Ascending aorta (tissue), 2 donors: ENCODE results near the gene BAIAP2L1. TPM values are rescaled to one million over a fixed set of nuclear protein-coding genes. Genes with fewer than 3 reads are reported as not detected.
A peak's percentile ranks its signal among the peaks of the same experiment; 100 is the strongest.

Experiments used
- DNase-seq, 2 donors: peaks; one replicate each; pipeline ENCODE4 v3.0.0-alpha.2; 2019; ENCODE audit warnings: low spot score in 2 of 2
- H3K27ac ChIP-seq, 2 donors: fragments of 200-600 bp; sonication (generic); one replicate each; pipeline ENCODE4 v1.5.1; 2016 to 2017; ENCODE audit warnings: mild to moderate bottlenecking in 1 of 2
- H3K27me3 ChIP-seq: fragments of 200-600 bp; sonication (generic); one replicate; pipeline ENCODE4 v1.5.1; 2017
- H3K36me3 ChIP-seq, 2 donors: fragments of 200-600 bp; sonication (generic); one replicate each; pipeline ENCODE4 v1.5.1; 2016
- H3K4me1 ChIP-seq, 2 donors: fragments of 200-600 bp; sonication (generic); one replicate each; pipeline ENCODE4 v1.5.1; 2016 to 2017; ENCODE audit warnings: mild to moderate bottlenecking in 1 of 2
- H3K4me3 ChIP-seq, 2 donors: fragments of 200-600 bp; sonication (generic); one replicate each; pipeline ENCODE4 v1.5.1; 2016 to 2017; ENCODE audit warnings: mild to moderate bottlenecking in 1 of 2
- H3K9me3 ChIP-seq, 2 donors: fragments of 200-600 bp; sonication (generic); one replicate each; pipeline ENCODE4 v1.5.1; 2016
- intact Hi-C: fragments of 100-400 bp; cut with DNase I; formaldehyde crosslinking; loops from one replicate; pipeline ENCODE4 v1.15.1; 2023
- total RNA-seq: library from RNA; depleted of rRNA; stranded (reverse); fragments of >200 nt; gene quantifications from one replicate; pipeline ENCODE4 v1.1.0, GENCODE V29; 2016
- TF ChIP-seq, protein P1 (sequence below), 3 experiments: fragments of 200-600 bp in 2 of 3; fragments of 450-650 bp in 1 of 3; sonication (generic) in 2 of 3; IDR thresholded peaks; one replicate each; pipeline ENCODE4 v1.5.1; 2016 to 2019; ENCODE audit warnings: antibody characterized with exemption in 3 of 3, mild to moderate bottlenecking in 1 of 3, moderate library complexity in 1 of 3

BAIAP2L1 gene
- total RNA-seq, 1 donor from 2014 or later, result 2.8 TPM

DNA sequence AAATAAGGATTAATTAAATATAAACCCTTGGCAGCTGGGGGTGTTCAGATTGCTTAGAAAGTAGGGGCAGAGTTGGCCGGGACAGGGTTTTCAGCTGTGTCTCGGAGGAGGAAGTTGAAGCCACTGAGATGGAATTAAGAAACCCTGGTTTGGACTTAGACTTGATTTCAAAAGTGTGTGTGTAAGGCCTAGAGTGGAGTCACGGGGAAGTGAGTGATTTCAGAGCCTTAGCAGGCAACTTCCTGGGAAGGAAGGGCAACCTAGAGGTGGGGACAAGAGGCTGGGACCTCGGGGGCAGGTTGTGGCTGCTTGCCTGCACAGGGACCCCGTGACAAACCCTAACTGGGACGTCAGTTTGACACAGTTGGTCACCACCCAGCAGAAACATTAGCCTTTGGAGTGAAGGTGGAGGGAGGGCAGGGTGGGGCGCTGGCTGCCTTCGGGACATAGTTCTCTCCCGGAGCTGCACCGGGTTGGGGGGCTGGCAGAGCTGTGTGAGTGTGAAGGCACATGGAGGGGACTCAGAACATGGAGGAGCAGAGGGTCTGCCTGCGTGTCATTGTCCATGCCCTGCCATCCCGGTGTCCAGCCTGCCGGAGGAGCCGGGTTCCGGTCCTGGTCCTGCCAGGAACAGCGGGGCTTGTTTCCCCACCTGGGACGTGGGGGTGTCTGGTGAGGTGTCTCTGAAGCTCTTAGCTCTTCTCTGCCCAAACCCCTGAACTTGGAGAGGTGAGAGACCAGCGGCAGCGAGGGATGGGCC lies 117.6 kb downstream of the BAIAP2L1 start:
- H3K4me1 ChIP-seq, result peaks cover 34 to 50% of the 10 kb centered on the region in 2 donors
- peaks cover 6 to 11% of the 10 kb centered on the region in 2 donors for H3K36me3 ChIP-seq
- H3K27me3 ChIP-seq, result no peaks in the 10 kb centered on the region
- H3K4me3 ChIP-seq, result peak overlapping the region; percentile 93 to 100
- peak overlapping the region; percentile 99 for H3K27ac ChIP-seq
- peak; percentile 38 to 76 for DNase-seq
- H3K9me3 ChIP-seq, result no peaks in the 10 kb centered on the region
- TF ChIP-seq, protein P1, sequence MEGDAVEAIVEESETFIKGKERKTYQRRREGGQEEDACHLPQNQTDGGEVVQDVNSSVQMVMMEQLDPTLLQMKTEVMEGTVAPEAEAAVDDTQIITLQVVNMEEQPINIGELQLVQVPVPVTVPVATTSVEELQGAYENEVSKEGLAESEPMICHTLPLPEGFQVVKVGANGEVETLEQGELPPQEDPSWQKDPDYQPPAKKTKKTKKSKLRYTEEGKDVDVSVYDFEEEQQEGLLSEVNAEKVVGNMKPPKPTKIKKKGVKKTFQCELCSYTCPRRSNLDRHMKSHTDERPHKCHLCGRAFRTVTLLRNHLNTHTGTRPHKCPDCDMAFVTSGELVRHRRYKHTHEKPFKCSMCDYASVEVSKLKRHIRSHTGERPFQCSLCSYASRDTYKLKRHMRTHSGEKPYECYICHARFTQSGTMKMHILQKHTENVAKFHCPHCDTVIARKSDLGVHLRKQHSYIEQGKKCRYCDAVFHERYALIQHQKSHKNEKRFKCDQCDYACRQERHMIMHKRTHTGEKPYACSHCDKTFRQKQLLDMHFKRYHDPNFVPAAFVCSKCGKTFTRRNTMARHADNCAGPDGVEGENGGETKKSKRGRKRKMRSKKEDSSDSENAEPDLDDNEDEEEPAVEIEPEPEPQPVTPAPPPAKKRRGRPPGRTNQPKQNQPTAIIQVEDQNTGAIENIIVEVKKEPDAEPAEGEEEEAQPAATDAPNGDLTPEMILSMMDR (IDR thresholded peaks at IDR 0.05), result no peak
- intact Hi-C loops, result loop anchor here (5.0 to 10.0 kb wide), 4 partner anchors 334 to 1221 kb away; partner anchors contain the start of genes NPTX2, TRRAP, ZKSCAN5 and ZNF394

DNA sequence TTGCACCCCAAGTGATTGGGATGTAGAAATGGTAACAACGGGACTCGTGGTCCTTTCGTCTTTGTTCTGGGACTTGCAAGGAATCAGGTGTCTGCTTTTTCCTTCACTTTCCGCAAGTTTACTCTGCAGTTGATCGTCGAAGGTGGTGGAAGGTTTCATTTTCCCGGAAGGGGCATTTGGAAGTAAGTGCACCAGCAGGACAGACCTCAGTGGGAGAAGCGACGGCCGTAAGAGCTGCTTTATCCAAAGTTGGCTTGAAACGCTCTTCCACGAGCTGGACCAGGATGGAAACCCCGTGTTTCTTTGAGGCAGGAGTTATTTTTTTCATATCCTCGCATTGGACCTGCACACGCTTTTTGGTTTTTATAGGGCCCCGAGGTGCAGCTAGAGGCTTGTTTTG lies 118.2 kb downstream of the BAIAP2L1 start:
- Histone ChIP-seq H3K4me1 (peaks cover 29 to 45% of the 10 kb centered on the region in 2 donors), H3K27ac (peak overlapping the region; percentile 99), H3K36me3 (peaks cover 1 to 7% of the 10 kb centered on the region in 2 donors), H3K27me3 (no peaks in the 10 kb centered on the region), H3K4me3 (peak overlapping the region; percentile 93 to 100), H3K9me3 (no peaks in the 10 kb centered on the region)
- intact Hi-C loops, result loop anchor here (5.0 to 10.0 kb wide), 4 partner anchors 335 to 1222 kb away; partner anchors contain the start of genes NPTX2, TRRAP, ZKSCAN5 and ZNF394
- no peak for DNase-seq
- TF ChIP-seq, protein P1 (IDR thresholded peaks at IDR 0.05), result no peak

DNA sequence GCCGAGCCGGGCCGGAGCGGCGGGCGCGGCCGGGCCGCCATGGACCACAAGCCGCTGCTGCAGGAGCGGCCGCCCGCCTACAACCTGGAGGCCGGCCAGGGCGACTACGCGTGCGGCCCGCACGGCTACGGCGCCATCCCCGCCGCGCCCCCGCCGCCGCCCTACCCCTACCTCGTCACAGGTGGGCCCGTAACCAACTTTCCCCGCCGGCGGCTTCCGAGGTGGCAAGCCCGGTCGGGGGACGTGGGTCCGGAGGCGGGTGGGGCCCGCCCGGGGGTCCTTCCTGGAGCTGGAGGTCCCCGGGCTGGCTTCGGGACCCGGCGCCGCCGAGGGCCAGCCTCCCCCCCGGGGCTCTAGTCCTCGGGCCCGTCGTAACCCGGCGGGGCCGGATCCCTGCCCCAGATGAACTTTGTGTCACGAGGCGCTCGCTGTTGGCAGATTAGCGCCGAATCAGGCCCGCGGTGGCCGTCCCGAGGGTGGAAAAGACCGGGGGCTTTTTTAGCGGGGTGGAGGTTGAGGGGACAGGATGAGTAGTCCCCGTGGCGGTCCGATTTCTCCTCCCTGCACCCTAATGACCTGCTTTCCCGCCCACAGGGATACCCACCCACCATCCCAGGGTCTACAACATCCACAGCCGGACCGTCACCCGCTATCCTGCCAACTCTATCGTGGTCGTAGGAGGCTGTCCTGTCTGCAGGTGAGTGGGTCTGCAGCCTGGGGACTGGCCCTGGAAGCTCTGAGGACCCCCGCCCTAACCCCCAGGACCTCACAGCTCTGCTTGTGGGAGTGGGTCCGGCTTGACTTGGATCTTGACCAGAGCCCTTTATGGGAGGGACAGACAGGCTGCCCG lies 118.9 kb downstream of the BAIAP2L1 start:
- peak overlapping the region; percentile 93 to 100 for H3K4me3 ChIP-seq
- intact Hi-C loops, result loop anchor here (1.0 to 10.0 kb wide), 7 partner anchors 30 to 1223 kb away; partner anchors contain the start of genes LMTK2, NPTX2, TECPR1 and TRRAP
- no peaks in the 10 kb centered on the region for H3K9me3 ChIP-seq
- H3K27me3 ChIP-seq, result no peaks in the 10 kb centered on the region
- peaks cover 29 to 38% of the 10 kb centered on the region in 2 donors for H3K4me1 ChIP-seq
- no peaks in the 10 kb centered on the region for H3K36me3 ChIP-seq
- DNase-seq, result no peak
- peak overlapping the region; percentile 99 for H3K27ac ChIP-seq
- TF ChIP-seq, protein P1 (IDR thresholded peaks at IDR 0.05), result no peak

- DNase-seq, result peak; percentile 55 to 96
- Histone ChIP-seq H3K36me3 (no peaks in the 10 kb centered on the region), H3K4me3 (peak within 1 kb of the TSS; percentile 93 to 100), H3K27ac (peak within 1 kb of the TSS; percentile 99), H3K9me3 (no peaks in the 10 kb centered on the region), H3K27me3 (no peaks in the 10 kb centered on the region), H3K4me1 (peaks cover 25 to 33% of the 10 kb centered on the region in 2 donors)
- TF ChIP-seq, protein P1 (IDR thresholded peaks at IDR 0.05), result no peak
- intact Hi-C loops, result loop anchor here (1.0 to 10.0 kb wide), 7 partner anchors 29 to 1224 kb away; partner anchors contain the start of genes LMTK2, NPTX2, TECPR1 and TRRAP
Observed at GRCh38 chr7:98280791-98281756, 119.8 kb downstream of the BAIAP2L1 start, which contains the start of gene BRI3. BRI3 (plus strand) TSS chr7:98281686; CDS start chr7:98281796, 110 bp downstream.
